Endothelial cell of umbilical vein (primary cell): ENCODE measurements around the gene AADAC.

Experiments used
- EZH2 ChIP-seq: IDR thresholded peaks from 2 replicates; pipeline ENCODE4 v1.6.1; 2012; ENCODE audit warnings: borderline replicate concordance, low read depth, mild to moderate bottlenecking, moderate library complexity, low read length, inconsistent platforms; ENCODE audit not compliant: severe bottlenecking
- JUN ChIP-seq: IDR thresholded peaks from 2 replicates; pipeline ENCODE4 v1.6.1; 2011; ENCODE audit warnings: borderline replicate concordance, low read depth; ENCODE audit not compliant: insufficient read length, insufficient read depth
- MAX ChIP-seq: IDR thresholded peaks from 2 replicates; pipeline ENCODE4 v1.6.1; 2011; ENCODE audit not compliant: insufficient read depth, insufficient read length
- MYC ChIP-seq: IDR thresholded peaks from one replicate; pipeline ENCODE4 v1.6.1; 2011; ENCODE audit warnings: mild to moderate bottlenecking, low read depth, low read length
- POLR2A ChIP-seq: IDR thresholded peaks from 2 replicates; pipeline ENCODE4 v1.6.1; 2012; ENCODE audit warnings: low read depth, mild to moderate bottlenecking, control low read depth, low read length
- POLR2AphosphoS5 ChIP-seq: IDR thresholded peaks from 2 replicates; pipeline ENCODE4 v1.6.1; 2012; ENCODE audit warnings: low read depth, mild to moderate bottlenecking, control low read depth, low read length, moderate library complexity; ENCODE audit not compliant: insufficient read depth
- TF ChIP-seq, protein P1 (sequence below), 2 donors: IDR thresholded peaks; 1 replicate in 1 of 2; 2 replicates in 1 of 2; pipeline ENCODE4 v1.5.1; 2011; ENCODE audit warnings: low read length in 2 of 2, mild to moderate bottlenecking in 2 of 2, moderate library complexity in 2 of 2, control low read depth in 1 of 2, inconsistent platforms in 1 of 2, low read depth in 1 of 2; ENCODE audit not compliant: insufficient read depth in 1 of 2; ENCODE audit errors: extremely low read depth in 1 of 2

DNA sequence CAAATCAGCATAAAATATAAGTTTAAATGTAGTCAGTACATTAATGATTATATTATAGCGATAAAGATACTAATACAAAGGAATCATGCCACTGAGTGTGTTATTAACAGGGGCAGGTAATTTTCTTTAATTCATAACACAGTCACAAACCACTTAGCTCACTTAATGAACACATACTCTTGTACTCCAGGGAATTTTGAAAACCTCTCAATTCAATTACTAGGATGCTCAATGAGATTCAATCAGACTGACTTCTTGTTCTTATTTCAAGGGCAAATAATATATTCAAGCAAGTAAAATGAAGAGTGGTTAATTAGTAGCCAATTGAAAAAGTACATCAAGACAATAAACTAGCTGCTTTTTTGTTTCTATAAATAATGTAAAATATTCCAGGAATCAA is 53.8 kb downstream of the AADAC start:
- TF ChIP-seq, protein P1, sequence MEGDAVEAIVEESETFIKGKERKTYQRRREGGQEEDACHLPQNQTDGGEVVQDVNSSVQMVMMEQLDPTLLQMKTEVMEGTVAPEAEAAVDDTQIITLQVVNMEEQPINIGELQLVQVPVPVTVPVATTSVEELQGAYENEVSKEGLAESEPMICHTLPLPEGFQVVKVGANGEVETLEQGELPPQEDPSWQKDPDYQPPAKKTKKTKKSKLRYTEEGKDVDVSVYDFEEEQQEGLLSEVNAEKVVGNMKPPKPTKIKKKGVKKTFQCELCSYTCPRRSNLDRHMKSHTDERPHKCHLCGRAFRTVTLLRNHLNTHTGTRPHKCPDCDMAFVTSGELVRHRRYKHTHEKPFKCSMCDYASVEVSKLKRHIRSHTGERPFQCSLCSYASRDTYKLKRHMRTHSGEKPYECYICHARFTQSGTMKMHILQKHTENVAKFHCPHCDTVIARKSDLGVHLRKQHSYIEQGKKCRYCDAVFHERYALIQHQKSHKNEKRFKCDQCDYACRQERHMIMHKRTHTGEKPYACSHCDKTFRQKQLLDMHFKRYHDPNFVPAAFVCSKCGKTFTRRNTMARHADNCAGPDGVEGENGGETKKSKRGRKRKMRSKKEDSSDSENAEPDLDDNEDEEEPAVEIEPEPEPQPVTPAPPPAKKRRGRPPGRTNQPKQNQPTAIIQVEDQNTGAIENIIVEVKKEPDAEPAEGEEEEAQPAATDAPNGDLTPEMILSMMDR (IDR thresholded peaks at IDR 0.05; ENCODE audit: extremely low read depth in 1 of 2, insufficient read depth in 1 of 2, low read depth in 1 of 2, low read length in 2 of 2) = no peak
- no peak for TF ChIP-seq MAX
- no peak for TF ChIP-seq POLR2A
- TF ChIP-seq JUN = no peak
- TF ChIP-seq EZH2 = no peak
- TF ChIP-seq POLR2AphosphoS5 = no peak
- no peak for TF ChIP-seq MYC
